GM08714 (cell line): ENCODE measurements around the gene TUBGCP3.
A peak's percentile ranks its signal among the peaks of the same experiment; 100 is the strongest.

ENCODE experiments used
- H3K4me3 ChIP-seq: fragments of 200-500 bp; sonication (Bioruptor generic); 2 replicates; pipeline ENCODE4 v1.5.1; 2014; ENCODE audit warnings: mild to moderate bottlenecking, low read length, inconsistent platforms
- ZNF274 ChIP-seq: IDR thresholded peaks from 2 replicates; pipeline ENCODE4 v1.6.1; 2012; ENCODE audit warnings: mild to moderate bottlenecking, low read depth, low read length

The TUBGCP3 gene

DNA sequence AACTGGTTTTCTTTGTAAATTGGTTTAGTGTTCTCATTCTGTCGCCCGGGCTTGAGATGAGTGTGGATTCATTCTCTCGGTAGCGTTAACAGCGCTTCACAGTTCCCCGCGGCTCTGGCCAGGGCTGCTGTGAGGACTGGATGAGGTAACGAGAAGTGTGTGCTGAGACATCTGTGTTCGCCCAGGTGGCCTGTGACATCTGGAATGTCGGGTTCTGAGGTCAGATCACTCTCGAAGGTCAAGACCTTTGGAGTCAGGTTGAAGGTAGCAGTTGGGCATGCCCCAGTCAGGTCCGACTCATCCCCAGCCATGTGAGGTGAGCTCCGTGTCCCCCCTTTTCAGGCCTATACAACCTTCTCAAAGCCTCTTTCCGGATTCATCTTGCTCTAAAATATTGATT is 13.4 kb upstream of the TUBGCP3 start:
- no peak for TF ChIP-seq ZNF274
- H3K4me3 ChIP-seq: no peak overlapping the region

DNA sequence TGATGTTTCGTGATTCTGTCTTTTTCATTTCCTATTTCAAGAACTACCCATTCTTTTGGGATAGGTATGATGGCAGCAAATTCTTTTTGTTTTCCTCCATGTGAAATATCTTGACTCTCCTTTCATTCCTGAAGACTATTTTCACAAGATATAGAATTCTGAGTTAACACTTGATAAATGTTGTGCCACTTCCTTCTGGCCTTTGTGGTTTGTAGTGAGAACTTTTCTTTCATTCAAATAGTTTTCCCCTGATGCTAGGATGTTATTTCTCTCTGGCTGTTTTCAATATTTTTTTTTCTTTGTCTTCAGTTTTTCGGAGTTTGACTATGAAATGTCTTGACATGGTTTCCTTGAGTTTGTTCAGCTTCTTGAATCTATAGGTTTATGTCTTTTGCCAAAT is 8.3 kb upstream of the TUBGCP3 start:
- H3K4me3 ChIP-seq: no peak overlapping the region
- TF ChIP-seq ZNF274: no peak

DNA sequence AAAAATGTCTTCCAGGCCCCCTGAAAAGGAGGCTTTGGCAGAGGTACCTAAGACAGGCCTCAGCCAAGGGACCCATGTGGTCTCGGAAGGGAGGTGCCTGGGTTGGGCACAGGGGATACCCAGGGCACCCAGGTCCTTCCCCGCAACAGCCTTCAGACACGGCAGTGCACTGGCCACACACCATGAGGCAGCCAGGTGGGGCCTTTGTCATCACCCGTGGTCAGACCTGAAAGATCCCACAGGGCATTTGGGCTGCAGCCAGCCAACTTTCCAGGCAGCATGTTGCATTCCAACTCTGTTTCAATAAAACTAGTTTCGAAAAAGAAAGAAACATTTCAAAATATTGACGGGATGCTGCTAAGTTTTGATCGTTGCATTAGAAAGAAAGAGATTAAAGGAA is 4.7 kb upstream of the TUBGCP3 start:
- no peak for TF ChIP-seq ZNF274
- H3K4me3 ChIP-seq: no peak overlapping the region

GRCh38 chr13:112592181-112592580 is 4.2 kb upstream of the TUBGCP3 start:
- H3K4me3 ChIP-seq: no peak overlapping the region
- TF ChIP-seq ZNF274: no peak

DNA sequence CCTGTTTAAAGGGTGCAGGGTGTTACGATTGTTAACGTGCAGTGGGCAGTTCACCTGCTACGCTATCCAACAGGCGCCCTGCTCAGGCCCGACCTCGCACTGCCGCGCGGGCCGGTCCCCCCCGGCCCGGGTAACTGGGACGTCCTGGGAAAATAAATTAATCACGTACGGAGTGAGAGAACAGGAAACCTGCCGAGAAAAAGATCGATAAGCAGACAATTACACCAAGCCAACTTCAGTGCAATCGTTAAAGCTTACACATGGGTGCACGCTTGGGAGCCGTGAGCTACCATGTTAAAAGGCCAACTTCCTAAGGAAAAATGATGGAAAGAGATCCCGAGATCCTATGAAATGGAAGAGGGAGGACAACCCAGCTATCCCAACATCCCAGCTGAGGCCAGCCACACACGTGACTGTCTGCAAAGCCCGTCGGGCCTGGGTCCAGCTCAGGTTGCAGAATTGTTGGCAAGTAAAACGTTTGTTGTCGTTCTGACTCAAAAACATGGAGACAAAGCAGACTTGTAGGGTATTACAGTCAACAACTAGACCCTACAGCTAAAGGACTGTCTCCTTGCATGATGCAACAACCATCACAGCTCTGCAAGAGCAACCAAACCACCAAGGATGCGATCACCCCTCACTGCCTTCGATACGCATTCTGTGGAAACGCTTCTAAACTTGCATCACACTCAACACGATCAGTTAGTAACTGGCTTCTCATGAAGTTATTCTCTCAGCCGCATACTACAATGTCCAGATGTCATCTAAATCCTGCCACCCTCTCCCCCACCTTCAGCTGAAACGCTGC is 741 bp upstream of the TUBGCP3 start:
- no peak for TF ChIP-seq ZNF274
- H3K4me3 ChIP-seq: peak overlapping the region; percentile 89; the same call in 1 of the 2 replicates

- H3K4me3 ChIP-seq: peak overlapping the region; percentile 89
- TF ChIP-seq ZNF274: no peak
Measured at GRCh38 chr13:112587212-112587763, 665 bp downstream of the TUBGCP3 start.

- peak overlapping the region; percentile 89 for H3K4me3 ChIP-seq
- no peak for TF ChIP-seq ZNF274
Measured at GRCh38 chr13:112586334-112586960, 1.5 kb downstream of the TUBGCP3 start.

DNA sequence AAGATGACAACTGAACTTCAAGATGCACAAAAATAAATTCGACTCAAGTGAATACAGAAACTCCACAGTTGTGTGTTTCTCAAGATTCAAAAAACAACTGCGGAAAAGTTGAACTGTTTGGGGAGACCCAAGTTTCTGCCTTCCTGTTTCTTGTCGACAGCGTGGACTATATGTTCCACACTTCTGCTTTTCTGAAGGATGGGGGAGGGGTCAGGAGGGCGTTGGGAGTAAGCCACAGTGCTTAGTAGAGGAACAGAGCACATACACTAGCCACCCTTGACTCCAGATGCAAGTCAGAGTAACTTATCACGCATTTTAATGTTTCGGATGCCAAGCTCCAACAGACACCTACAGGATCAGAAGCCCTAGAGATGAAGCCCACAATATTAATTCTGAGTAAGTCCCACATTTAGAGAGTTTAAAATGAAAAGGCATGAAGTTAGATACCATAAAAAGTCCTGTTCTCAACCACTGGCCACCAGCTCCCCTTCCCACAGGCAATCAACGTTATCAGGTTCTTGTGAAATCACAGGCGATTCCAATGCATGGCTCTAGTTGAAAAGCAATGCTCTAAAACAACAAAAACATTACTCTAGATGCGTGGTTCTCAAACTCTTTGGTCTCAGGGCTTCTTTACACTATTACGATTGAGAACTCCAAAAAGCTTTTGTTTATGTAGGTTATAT is 4.2 kb downstream of the TUBGCP3 start:
- TF ChIP-seq ZNF274: no peak
- H3K4me3 ChIP-seq: peak overlapping the region; percentile 50; the same call in 1 of the 2 replicates

DNA sequence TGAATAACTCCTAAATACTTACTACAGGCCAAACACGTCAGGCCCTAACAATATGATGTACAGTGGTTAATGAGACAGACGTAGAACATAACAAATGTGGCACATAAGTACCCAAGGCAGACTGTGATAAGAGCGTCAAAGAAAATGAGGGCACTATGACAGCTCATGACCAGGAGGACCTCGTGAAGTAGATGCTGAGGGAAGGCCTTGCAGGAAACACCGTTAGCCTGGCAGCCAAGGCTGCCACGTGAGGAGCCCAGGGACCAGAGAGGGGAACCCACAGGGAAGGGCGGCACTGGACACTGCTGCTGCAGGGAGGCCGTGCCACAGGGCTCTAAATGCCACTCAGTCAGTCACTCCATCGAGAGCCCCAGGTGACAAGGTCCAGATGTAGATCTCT is 5.7 kb downstream of the TUBGCP3 start:
- TF ChIP-seq ZNF274: no peak
- H3K4me3 ChIP-seq: no peak overlapping the region

DNA sequence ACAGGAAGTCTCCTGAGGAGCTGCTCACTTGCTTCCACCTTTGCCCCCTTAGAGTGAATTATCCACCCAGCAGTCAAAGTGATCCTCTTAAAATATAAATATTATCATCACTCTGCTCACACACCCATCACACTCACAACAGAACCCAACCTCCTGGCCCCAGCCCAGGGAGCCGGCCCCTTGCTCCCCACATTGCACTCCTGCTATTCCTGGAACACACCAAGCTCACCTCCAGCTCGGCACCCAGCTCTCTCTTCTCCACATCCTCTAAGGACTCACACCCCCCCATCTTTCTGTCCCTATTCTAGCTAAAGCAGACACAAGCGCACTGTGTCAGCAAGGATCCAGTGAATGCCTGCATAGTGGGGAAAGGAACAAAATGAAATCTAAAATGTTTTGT is 7.0 kb downstream of the TUBGCP3 start:
- H3K4me3 ChIP-seq: no peak overlapping the region
- TF ChIP-seq ZNF274: no peak

- no peak for TF ChIP-seq ZNF274
- H3K4me3 ChIP-seq: no peak overlapping the region
Measured at GRCh38 chr13:112580211-112580610, 7.7 kb downstream of the TUBGCP3 start.

- H3K4me3 ChIP-seq: no peak overlapping the region
- no peak for TF ChIP-seq ZNF274
Measured at GRCh38 chr13:112579310-112579843, 8.6 kb downstream of the TUBGCP3 start.

- H3K4me3 ChIP-seq: no peak overlapping the region
- no peak for TF ChIP-seq ZNF274
Measured at GRCh38 chr13:112576768-112577167, 11.2 kb downstream of the TUBGCP3 start.

GRCh38 chr13:112576191-112576590 is 11.8 kb downstream of the TUBGCP3 start:
- no peak for TF ChIP-seq ZNF274
- H3K4me3 ChIP-seq: no peak overlapping the region
